Smooth muscle cell of trachea (primary cell): ENCODE measurements around the gene FAXC. TPM values are rescaled to one million over a fixed set of nuclear protein-coding genes. Genes with fewer than 3 reads are reported as not detected.

Source experiments
- total RNA-seq: library from RNA; depleted of rRNA; stranded (reverse); fragments of >200 nt; gene quantifications from 2 replicates; pipeline ENCODE4 v1.2.1, GENCODE V29; 2014

The FAXC gene
- 0.66 and 1.3 TPM in 2 replicates for total RNA-seq

DNA sequence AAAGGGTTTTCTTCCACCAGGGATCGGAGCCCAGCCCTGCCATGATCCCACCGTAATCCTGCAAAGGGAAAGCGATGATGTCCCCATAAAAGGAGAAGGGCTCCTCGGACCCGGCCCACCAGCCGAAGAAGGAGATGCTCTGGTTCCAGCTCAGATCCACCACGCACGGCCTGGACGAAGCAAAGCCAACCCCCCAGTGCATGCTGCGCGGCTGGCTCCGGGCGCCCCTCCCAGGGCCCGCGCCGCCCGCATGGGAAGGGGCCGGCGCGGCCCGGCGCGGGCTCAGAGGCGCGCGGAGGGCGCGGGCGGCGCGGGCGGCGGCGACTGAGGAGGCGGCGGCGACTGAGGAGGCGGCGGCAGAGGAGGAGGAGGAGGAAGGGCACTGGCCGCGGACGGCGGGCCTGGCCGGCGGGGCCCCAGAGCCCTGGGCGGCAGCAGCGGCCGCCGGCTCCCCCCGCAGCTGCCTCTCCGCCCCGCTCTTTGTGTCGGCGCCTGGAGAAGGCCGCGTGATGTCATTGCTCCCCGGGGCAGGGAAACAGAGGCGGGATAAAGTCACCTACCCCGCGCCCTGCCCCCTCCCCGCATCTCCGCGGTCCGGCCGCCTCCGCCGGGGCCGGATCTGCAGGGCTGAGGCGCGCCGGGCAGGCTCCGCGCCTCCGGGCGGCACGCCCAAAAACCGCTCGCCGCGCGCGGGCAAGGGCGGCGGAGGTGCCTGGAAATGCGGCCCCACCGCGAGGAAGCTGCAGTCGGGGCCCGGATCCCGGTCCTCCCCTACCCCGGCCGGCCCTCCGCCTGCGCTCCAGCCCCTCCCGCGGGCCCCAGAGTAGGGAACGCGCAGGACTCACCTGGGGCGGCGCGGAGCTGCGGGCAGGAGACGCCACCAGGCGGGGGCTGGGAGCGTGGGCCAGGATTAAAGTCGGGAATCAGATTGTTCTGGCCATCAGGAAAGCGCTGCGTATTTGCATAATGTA is at the start of gene FAXC:
Gene FAXC, minus strand, starts transcription at position 504 of the 971 bp plus-strand sequence. Its CDS starts 302 bp downstream, at position 202.

DNA sequence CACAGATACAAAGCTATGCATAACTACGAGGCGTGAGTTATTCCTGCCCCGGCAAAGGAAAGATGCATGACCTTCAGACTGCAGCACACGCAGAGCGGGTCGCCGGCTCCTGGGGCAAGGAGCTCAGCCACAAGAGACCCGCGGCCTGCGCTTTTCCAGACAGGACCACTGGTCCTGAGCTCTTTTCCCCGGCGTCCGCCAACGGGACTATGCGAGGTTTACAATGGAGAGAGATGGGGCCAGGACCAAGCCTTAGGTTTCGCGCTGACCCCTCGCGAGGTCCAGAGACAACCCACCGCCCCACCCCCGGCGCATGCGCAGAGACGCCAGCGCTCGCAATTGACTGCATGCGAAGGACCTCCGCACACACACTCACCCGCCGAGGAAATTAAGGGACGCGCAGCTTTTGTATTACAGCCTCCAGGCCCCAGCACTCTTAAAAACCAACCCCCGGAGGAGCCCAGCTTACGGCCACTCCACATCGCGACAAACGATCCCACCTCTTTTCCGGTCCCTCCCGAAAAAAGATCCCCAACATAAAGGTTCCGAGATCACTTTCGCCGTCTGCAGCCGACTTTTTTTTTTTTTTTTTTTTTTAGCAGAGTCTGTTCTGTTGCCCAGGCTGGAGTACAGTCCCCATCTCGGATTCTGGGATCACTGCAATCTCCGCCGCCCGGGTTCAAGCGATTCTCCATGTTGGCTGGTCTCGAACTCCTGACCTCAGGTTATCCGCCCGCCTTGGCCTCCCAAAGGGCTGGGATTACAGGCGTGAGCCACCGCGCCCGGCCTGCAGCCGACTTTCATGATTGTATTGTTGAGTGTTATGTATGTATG is 44.4 kb upstream of the FAXC start, which contains the start of gene COQ3:
Gene COQ3, minus strand, starts transcription at position 498 of the 834 bp plus-strand sequence. Its CDS starts 16 bp downstream, at position 482.

Other genes with a start within 250 kb of the FAXC start
- 3.3 and 11.3 TPM in 2 replicates for gene COQ3, start 44.5 kb upstream of the FAXC start, total RNA-seq
- gene PNISR, start 75.6 kb upstream of the FAXC start, total RNA-seq: 64.5 and 100 TPM in 2 replicates
- 19.2 and 25.6 TPM in 2 replicates for gene USP45, start 165.7 kb upstream of the FAXC start, total RNA-seq
- 73.3 and 121 TPM in 2 replicates for gene CCNC, start 219.0 kb upstream of the FAXC start, total RNA-seq